HFFc6 (cell line): ENCODE results near the gene SULF2. TPM values are rescaled to one million over a fixed set of nuclear protein-coding genes. Genes with fewer than 3 reads are reported as not detected.

ENCODE experiments used
- DNase-seq: peaks from one replicate; pipeline ENCODE4 v3.0.0-alpha.2; 2018
- H3K27ac Mint-ChIP-seq: 2 replicates; pipeline ENCODE4 v1.8.0; 2020; ENCODE audit warnings: mild to moderate bottlenecking, mixed read lengths
- H3K27me3 Mint-ChIP-seq: 2 replicates; pipeline ENCODE4 v1.8.0; 2021; ENCODE audit warnings: mild to moderate bottlenecking, moderate library complexity, mixed read lengths; ENCODE audit not compliant: insufficient read depth
- H3K36me3 Mint-ChIP-seq: 2 replicates; pipeline ENCODE4 v1.8.0; 2021; ENCODE audit warnings: low read depth, mixed read lengths
- H3K4me1 Mint-ChIP-seq: 2 replicates; pipeline ENCODE4 v1.8.0; 2020; ENCODE audit warnings: low read depth, mixed read lengths
- H3K4me3 Mint-ChIP-seq: 2 replicates; pipeline ENCODE4 v1.8.0; 2020; ENCODE audit warnings: mild to moderate bottlenecking, moderate library complexity, mixed read lengths
- H3K9me3 Mint-ChIP-seq: 2 replicates; pipeline ENCODE4 v1.8.0; 2020; ENCODE audit warnings: mild to moderate bottlenecking, mixed read lengths
- CTCF ChIP-seq: fragments of 200-600 bp; sonication (generic); IDR thresholded peaks from 2 replicates; pipeline ENCODE4 v1.5.0; 2021; ENCODE audit warnings: antibody characterized with exemption, mild to moderate bottlenecking
- total RNA-seq, 6 experiments: library from RNA; stranded (reverse); fragmentation: NEBNext Ultra II Directional; extraction: Animal tissue kit (Norgen Biotek cat#: 25700); gene quantifications; 2 replicates in 1 of 6; 3 replicates in 5 of 6; pipeline ENCODE4 v1.2.3, GENCODE V29; 2021

Gene SULF2
- total RNA-seq, 6 experiments from 2014 or later: 0.23 to 1.3 (median 0.33) TPM

GRCh38 chr20:47747669-47748031, 37.6 kb downstream of the SULF2 start:
- H3K9me3 Mint-ChIP-seq: no peaks in the 10 kb centered on the region
- H3K27ac Mint-ChIP-seq: no peak overlapping the region
- H3K36me3 Mint-ChIP-seq: no peaks in the 10 kb centered on the region
- no peak for TF ChIP-seq CTCF
- H3K4me3 Mint-ChIP-seq: no peak overlapping the region
- H3K27me3 Mint-ChIP-seq: peaks cover 21% of the 10 kb centered on the region
- no peaks in the 10 kb centered on the region for H3K4me1 Mint-ChIP-seq
- DNase-seq: no peak

- H3K4me3 Mint-ChIP-seq: no peak overlapping the region
- H3K9me3 Mint-ChIP-seq: no peaks in the 10 kb centered on the region
- DNase-seq: no peak
- no peak for TF ChIP-seq CTCF
- H3K4me1 Mint-ChIP-seq: no peaks in the 10 kb centered on the region
- H3K27ac Mint-ChIP-seq: no peak overlapping the region
- peaks cover 28% of the 10 kb centered on the region for H3K27me3 Mint-ChIP-seq
- no peaks in the 10 kb centered on the region for H3K36me3 Mint-ChIP-seq
Observed at GRCh38 chr20:47744803-47745202, 40.5 kb downstream of the SULF2 start.

- DNase-seq: no peak
- no peak for TF ChIP-seq CTCF
- Mint-ChIP-seq H3K36me3 (no peaks in the 10 kb centered on the region), H3K27ac (no peak overlapping the region), H3K9me3 (no peaks in the 10 kb centered on the region), H3K4me3 (no peak overlapping the region), H3K27me3 (peaks cover 31% of the 10 kb centered on the region), H3K4me1 (no peaks in the 10 kb centered on the region)
Observed at GRCh38 chr20:47743671-47744070, 41.6 kb downstream of the SULF2 start.

GRCh38 chr20:47741669-47742608, 43.3 kb downstream of the SULF2 start:
- Mint-ChIP-seq H3K27ac (no peak overlapping the region), H3K4me1 (no peaks in the 10 kb centered on the region), H3K9me3 (no peaks in the 10 kb centered on the region; the same call in 1 of the 2 replicates), H3K36me3 (no peaks in the 10 kb centered on the region), H3K27me3 (peaks cover 37% of the 10 kb centered on the region), H3K4me3 (no peak overlapping the region)
- no peak for TF ChIP-seq CTCF
- DNase-seq: no peak

GRCh38 chr20:47740862-47741184, 44.5 kb downstream of the SULF2 start:
- Mint-ChIP-seq H3K27me3 (peaks cover 34% of the 10 kb centered on the region), H3K36me3 (no peaks in the 10 kb centered on the region), H3K27ac (no peak overlapping the region), H3K4me1 (no peaks in the 10 kb centered on the region), H3K4me3 (no peak overlapping the region), H3K9me3 (no peaks in the 10 kb centered on the region; the same call in 1 of the 2 replicates)
- TF ChIP-seq CTCF: no peak
- no peak for DNase-seq
